ENCODE results near the gene UNCX.

DNA sequence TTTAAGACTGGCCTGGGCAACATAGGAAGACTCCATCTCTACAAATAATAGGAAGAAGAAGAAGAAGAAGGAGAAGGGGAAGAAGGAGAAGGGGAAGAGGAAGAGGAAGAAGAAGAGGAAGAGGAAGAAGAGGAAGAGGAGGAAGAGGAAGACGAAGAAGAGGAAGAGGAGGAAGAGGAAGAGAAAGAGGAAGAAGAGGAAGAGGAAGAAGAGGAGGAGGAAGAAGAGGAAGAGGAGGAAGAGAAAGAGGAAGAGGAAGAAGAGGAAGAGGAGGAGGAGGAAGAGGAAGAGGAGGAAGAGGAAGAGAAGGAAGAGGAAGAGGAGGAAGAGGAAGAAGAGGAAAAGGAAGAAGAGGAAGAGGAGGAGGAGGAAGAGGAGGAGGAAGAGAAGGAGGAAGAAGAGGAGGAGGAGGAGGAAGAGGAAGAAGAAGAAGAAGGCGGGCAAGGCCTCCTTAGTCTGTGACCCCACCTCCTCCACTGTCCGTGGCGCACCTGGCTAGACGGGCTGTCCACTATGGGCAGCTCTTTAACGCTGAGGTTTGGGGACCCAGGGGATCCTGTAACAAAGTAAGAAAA lies 43.9 kb upstream of the UNCX start:
- no peak for TF ChIP-seq POLR2AphosphoS5 (IDR thresholded peaks at IDR 0.05; ENCODE audit: low read depth)
- TF ChIP-seq, protein P1, sequence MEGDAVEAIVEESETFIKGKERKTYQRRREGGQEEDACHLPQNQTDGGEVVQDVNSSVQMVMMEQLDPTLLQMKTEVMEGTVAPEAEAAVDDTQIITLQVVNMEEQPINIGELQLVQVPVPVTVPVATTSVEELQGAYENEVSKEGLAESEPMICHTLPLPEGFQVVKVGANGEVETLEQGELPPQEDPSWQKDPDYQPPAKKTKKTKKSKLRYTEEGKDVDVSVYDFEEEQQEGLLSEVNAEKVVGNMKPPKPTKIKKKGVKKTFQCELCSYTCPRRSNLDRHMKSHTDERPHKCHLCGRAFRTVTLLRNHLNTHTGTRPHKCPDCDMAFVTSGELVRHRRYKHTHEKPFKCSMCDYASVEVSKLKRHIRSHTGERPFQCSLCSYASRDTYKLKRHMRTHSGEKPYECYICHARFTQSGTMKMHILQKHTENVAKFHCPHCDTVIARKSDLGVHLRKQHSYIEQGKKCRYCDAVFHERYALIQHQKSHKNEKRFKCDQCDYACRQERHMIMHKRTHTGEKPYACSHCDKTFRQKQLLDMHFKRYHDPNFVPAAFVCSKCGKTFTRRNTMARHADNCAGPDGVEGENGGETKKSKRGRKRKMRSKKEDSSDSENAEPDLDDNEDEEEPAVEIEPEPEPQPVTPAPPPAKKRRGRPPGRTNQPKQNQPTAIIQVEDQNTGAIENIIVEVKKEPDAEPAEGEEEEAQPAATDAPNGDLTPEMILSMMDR (conservative IDR thresholded peaks at IDR 0.05; ENCODE audit: low read depth in 2 of 2): no peak
- no peak for TF ChIP-seq CREB1 (CRISPR knock-in tag; IDR thresholded peaks at IDR 0.05; ENCODE audit: low read depth)
- TF ChIP-seq ZNF114 (CRISPR knock-in tag; IDR thresholded peaks at IDR 0.05): no peak
- TF ChIP-seq EZH2phosphoT487 (IDR thresholded peaks at IDR 0.05; ENCODE audit: unreplicated experiment): no peak
- TF ChIP-seq EZH2 (IDR thresholded peaks at IDR 0.05; ENCODE audit: low read depth, unreplicated experiment): no peak
- TF ChIP-seq, protein P2, sequence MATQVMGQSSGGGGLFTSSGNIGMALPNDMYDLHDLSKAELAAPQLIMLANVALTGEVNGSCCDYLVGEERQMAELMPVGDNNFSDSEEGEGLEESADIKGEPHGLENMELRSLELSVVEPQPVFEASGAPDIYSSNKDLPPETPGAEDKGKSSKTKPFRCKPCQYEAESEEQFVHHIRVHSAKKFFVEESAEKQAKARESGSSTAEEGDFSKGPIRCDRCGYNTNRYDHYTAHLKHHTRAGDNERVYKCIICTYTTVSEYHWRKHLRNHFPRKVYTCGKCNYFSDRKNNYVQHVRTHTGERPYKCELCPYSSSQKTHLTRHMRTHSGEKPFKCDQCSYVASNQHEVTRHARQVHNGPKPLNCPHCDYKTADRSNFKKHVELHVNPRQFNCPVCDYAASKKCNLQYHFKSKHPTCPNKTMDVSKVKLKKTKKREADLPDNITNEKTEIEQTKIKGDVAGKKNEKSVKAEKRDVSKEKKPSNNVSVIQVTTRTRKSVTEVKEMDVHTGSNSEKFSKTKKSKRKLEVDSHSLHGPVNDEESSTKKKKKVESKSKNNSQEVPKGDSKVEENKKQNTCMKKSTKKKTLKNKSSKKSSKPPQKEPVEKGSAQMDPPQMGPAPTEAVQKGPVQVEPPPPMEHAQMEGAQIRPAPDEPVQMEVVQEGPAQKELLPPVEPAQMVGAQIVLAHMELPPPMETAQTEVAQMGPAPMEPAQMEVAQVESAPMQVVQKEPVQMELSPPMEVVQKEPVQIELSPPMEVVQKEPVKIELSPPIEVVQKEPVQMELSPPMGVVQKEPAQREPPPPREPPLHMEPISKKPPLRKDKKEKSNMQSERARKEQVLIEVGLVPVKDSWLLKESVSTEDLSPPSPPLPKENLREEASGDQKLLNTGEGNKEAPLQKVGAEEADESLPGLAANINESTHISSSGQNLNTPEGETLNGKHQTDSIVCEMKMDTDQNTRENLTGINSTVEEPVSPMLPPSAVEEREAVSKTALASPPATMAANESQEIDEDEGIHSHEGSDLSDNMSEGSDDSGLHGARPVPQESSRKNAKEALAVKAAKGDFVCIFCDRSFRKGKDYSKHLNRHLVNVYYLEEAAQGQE (IDR thresholded peaks at IDR 0.05; ENCODE audit: unreplicated experiment): no peak
- no peak for TF ChIP-seq JUNB (IDR thresholded peaks at IDR 0.05; ENCODE audit: unreplicated experiment)
